Stimulated activated CD8-positive, alpha-beta memory T cell treated with anti-CD3 and anti-CD28 coated beads, Interleukin-4, amount 100 ng/mL, for 48 hours (primary cell): ENCODE results near the gene ZNF618.

Experiments
- DNase-seq: peaks from one replicate; pipeline ENCODE4 v3.0.0-alpha.2; 2020

Gene ZNF618

GRCh38 chr9:114004221-114004716, 128.2 kb downstream of the ZNF618 start:
- DNase-seq, result no peak

- DNase-seq, result peak; percentile 14
Measured at GRCh38 chr9:114005371-114006154, 129.5 kb downstream of the ZNF618 start.

GRCh38 chr9:114006155-114006550, 130.0 kb downstream of the ZNF618 start:
- DNase-seq, result peak; percentile 20

DNA sequence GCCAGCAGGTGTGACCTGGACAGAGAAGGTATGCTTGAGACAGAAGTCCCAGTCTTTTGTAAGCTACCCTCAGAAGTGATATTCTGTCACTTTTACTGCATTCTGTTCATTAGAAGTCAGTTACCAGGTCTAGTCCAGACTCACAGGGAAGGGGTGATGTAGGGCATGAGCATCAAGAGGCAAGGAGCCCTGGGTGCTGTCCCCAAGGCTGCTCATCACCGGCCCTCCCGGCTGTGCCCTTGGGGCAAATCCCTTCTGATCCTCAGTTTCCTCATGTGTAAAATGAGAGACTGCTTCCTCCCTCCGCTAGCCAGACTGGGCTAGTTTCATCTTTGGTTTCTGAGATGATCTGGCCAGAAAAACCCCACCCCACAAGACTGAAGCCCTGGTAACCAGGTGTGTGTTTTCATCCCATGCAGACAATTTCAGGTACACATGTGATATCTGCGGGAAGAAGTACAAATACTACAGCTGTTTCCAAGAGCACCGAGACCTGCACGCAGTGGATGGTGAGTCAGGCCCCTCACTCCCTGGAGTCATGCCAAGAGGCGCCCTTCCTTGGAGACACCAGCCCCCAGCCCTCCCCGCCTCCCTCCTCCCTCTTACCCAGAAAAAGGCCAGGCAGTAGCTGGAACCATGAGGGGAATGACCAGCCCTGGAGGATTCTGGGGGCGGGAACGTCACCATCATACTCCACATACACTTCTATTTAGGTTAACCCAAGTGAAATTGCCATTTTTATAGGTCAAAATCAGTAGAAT, 131.0 kb downstream of the ZNF618 start:
- peak; percentile 6 for DNase-seq

- DNase-seq, result peak; percentile 11
Measured at GRCh38 chr9:114007991-114008666, 132.0 kb downstream of the ZNF618 start.

GRCh38 chr9:114008667-114009410, 132.7 kb downstream of the ZNF618 start:
- peak; percentile 9 for DNase-seq

DNA sequence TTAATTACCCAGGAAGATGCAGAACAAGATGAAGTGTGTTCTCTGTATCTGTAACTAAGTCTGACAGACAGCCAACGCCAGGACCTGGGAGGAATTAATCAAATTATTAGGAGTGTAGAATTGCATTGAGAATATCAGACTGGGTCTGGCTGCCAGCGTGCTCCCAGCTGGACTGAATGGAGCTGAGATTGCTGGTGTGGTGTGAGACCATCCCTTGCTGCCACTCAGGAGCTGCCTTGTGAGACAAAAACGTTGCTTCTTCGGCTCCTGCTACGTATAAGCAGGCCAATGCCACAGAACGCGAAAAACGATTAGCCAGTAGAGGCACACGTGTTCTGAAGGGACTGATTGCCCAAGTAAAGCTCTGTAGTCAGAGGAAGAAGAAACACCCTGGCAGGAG, 135.2 kb downstream of the ZNF618 start:
- DNase-seq, result peak; percentile 12

DNA sequence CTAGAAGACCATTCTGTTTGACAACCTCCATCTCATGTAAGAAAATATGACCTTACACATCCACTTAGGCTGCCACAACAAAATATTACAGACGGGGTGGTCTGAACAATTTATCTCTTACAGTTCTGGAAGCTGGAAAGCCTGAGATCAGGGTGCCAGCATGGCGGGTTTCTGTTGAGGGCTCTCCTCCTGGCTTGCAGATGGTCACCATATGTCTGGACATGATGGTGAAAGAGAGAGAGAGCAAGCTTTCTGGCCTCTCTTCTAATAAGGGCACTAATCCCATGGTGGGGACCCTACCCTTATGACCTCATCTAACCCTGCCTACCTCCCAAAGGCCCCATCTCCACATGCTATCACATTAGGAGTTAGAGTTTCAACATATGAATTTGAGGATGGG, 136.0 kb downstream of the ZNF618 start:
- DNase-seq, result no peak

DNA sequence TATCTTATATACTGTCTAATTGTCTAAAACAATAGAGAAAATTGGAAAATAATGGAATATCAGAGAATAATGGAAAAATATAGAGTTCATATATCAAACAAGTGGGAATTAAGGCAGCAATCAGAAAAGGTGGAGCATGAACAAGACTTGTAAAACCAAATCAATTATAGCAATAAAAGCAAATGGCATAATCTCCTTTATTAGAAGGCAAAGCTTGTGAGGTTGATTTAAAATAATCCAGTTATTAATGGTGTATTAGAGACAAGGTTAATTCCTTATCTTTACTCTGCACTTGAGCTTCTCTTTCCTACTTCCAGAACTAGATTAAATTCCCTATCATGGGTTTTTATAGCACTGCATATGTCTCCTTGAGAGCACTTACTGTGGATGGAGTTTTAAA, 137.9 kb downstream of the ZNF618 start:
- DNase-seq, result no peak

DNA sequence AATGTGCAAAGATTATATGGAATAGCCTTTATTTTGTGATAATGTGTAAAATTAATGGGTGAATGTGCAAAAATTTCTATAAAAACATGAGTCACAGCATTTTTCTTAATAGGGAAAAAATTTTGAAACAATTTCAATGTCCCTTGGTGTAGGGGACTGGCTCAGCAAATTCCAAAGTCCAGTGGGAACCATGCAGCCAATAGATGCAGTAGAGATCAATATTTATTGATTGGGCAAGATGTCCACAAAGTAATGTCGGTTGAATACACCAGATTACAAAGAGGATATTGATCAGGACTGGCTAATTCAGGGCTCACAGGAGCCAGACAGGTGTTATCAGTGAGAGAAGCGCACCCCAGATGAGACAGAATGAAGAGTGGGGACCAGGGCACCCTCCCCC, 139.5 kb downstream of the ZNF618 start:
- no peak for DNase-seq

GRCh38 chr9:114016101-114016500, 140.0 kb downstream of the ZNF618 start:
- peak; percentile 14 for DNase-seq

DNA sequence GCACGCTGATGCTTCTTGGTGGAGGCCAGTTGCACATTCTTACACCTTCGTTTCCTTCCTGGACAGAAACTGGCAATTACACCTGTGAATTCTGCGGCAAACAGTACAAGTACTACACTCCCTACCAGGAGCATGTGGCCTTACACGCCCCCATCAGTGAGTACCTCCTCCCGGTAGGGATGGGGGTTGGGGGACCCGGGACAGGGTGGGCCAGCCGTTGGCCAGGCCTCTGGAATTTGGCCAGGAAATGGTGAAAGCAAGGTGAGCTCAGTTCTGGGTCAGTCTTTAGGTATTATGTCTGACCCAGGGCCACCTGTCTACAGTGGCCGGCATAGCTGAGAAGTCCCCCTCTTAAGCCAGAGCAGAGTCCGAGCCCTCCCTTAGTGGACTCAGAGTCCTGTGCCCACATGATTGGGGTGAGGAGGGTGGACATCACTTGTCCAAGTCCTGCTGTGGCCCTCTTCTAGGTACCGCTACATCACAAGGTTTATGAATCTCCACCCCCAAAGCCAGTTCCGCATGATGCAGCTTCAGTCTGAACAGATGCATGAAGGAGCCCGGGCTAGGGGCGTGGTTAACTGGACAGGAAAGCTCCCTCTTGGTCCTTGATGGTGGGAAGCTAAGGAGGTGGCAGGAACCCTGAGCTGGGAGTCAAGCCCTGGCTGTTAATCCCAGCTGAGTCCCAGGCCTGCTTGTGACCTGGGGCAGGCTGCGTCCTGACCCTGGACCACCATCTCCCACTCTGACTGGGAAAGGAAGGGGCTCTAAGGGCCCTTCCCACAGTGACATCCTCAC, 140.7 kb downstream of the ZNF618 start:
- peak; percentile 14 for DNase-seq

DNA sequence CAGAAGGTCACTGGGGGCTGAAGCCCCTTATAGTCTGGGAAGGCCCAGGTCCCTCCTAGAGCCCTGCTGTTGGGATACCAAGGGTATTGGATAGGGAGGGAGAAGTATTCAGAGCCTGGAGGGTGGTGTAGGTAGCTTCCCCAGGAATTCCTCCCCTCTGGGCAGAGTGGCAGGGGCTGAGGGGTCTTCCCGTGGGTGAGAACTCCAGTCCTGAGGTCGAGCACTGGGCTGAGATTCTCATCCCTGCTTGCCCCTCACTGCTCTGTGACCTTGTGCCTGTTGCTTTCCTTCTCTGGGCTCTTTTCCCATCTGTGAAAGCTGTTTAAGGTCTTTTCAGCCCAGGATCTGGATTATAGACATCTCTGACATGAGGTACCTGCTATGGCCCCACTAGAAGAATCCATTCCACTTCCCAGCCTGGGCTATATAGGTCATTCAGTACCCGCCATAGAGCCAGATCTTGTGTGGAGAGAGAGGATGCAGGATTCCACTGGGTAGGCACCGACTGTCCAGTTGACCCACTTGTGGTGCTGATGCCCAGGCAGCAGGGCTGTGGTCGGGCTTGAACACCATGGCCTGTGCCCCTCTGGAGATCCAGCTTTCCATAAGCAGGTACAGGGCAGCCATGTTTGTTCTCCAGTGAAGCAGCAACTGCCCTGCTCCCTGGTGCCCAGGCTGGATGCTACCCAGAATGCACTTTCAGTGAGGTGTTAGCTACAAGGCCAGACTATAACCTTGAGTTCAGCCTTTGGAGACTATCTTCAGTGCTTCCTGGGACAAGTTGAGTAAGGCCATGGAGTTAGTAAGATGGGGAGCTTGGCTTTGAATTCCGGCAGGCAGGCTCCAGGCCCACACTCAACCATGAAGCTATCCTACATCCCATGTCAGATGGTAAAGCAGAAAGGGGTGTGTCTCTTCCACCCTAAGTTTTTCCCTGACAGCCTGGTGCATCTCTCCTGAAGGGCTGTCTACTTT, 141.9 kb downstream of the ZNF618 start:
- DNase-seq, result peak; percentile 10

DNA sequence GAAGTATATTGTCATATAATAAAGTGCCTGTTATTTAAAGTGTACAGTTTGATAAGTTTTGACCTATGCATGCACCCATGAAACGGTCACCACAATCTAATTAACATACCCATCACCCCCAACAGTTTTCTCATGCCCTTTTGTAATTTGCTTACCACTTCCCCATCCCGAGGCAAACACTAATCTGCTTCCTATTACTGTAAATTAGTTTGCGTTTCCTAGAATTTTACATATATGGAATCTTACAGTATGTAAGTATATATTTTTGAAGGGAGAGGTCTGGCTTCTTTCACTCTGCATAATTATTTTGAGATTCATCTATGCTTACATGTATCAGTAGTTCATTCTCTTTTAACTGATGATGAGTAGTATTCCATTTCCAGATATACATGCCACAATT, 145.5 kb downstream of the ZNF618 start:
- no peak for DNase-seq

GRCh38 chr9:114023961-114024360, 147.9 kb downstream of the ZNF618 start:
- DNase-seq, result no peak

DNA sequence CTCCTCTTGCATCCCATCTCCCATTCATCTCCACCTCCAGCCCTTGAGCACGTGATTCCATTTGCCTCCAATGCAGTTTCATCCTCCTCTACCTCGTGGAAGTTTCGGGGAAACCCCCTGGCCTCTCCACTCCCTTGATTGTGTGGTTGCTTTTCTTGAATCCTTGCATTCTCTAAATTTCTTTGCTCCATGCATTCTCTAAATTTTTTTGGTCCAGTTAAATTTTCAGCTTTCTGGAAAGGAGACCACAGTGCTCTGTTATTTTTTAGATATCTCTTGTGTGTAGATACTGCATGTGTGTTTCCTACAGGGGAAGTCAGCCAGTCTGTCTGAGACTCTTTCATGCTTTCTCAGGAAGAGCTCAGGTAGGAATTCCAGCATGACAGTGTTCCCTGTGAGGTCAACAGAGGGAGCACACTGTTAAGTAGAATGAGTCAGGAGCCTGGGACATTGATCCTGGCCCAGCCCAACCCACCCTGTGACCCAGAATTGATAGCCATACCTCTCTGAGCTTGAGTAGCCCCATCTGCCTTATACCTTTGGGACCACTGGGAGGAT, 149.2 kb downstream of the ZNF618 start:
- no peak for DNase-seq

GRCh38 chr9:114025760-114026159, 149.7 kb downstream of the ZNF618 start:
- no peak for DNase-seq

DNA sequence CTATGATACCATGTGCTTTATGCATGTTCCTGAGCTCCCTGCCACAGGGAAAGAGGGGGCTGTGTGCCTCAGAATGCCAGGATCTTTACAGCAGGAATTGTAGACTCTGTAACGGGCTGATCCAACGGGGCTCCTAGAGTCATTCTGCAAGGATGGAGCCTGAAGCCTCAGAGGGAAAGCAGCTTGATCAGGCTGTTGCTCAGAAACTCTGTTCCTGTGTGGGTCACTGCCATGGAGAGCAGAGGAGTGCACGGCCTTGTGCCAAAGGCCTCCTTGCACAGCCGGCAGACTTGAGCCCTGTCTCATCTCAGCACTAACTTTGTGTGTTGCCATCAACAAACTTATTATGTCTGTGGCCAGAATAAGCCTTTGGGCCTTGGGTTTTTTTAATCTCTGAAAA, 150.2 kb downstream of the ZNF618 start:
- no peak for DNase-seq

DNA sequence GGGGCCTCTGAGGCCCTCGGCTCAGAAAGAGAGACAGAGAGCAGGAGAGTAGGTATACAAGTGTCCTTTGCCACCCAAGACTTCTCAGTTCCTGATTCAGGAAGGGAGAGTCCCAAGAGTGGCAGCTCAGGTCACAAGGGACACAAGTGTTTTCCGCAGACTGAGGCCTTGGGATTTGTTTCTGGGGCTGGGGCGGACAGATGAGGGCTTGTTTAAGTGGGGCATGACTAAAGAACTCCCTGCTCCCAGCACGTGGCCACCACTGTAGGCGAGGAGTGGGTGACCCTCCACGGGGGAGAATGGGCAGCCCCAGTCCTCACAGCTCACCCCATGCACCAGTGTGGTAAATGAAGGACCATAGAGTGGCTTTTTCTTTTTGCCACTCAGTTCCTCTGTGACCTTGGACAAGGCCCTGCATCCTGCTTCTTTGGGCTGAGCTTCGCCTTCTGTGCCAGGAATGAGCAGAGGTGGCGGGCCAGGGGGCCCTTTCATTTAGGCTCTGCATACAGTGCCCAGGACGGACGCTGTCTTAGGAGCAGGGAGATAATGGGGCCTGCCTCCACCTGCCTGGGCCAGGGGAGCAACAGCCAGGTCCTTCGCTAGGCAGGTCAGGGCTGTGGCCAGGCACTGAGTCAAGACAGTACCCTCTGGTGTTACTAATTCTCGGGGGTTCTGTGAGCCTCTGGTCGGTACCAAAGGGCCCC, 151.2 kb downstream of the ZNF618 start:
- DNase-seq, result no peak
